Measurements from ENCODE around the gene BBS9.

The BBS9 gene

GRCh38 chr7:33562996-33563395, 433.6 kb downstream of the BBS9 start:
- DNase-seq = no peak

- DNase-seq = no peak
These were observed 434.3 kb downstream of the BBS9 start for GRCh38 chr7:33563651-33564050.

GRCh38 chr7:33578166-33578565, 448.8 kb downstream of the BBS9 start:
- DNase-seq = no peak

DNA sequence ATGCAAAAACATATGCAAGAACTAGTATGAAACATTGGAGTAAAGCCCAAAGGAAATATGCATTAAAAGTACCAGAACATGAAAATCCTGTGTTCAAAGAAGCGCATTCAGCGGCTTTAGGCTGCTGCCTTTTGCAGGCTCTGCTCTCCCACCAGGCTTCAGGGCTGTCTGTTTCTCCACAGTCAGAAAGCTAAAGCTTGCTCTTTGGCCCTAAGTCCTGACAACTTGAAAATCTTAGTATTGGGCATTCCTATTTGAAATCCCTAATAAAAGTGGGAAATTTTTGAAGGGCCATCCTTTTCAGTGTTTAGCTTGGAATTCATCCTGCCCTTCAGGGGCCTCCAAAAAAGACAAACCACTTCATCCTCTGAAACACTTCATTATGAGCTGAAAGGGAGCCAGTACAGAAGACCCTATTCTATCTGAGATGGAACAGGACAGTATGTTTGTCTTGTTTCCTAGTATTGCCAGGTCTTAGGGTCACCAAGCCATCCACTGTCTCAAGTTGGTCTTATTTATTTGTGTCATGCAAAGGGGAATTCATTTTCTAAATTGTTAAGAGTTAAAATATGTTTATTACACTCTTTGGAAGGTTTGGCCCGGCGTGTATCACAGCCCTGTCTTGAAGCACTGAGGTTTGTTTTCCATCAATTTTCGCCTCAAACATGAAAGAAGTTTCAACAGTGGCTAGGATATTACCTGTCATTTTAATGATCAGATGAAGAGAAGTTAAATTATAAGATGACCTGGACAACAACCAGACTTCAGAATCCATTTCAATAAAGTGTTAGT, 449.7 kb downstream of the BBS9 start:
- DNase-seq = no peak

DNA sequence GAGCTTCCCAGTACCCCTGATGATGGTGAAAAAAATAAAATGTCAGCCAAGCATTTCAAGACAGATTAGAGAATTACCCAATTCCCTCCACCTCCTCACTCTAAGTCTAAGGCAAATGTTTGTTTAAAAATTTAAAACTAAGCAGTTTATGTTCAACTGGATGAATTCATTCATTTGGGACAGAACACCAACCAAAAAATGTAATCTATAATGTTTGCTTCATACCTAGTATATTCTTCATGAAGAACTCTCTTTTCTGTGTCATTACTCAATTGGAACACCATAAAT, 450.3 kb downstream of the BBS9 start:
- no peak for DNase-seq

GRCh38 chr7:33581236-33581635, 451.9 kb downstream of the BBS9 start:
- DNase-seq = no peak

DNA sequence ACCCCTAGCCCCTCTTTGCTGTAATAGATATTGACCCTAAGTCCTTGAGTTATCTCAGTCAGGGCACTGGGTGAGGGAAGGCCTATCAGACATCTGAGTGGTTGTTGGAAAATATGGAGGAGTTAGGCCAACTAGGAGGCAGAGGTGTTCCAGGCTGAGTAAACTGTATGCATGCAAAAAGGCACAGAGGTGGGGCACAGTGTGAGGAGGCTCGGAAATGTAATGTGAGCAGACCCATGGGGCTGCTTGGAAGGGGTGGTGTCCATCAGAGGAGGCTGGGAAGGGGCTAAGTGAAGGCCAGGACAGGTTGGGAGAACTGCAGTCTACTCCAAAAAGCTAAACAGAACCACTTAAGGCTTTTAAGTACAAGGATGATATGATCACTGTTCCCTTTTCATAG, 452.7 kb downstream of the BBS9 start:
- no peak for DNase-seq

DNA sequence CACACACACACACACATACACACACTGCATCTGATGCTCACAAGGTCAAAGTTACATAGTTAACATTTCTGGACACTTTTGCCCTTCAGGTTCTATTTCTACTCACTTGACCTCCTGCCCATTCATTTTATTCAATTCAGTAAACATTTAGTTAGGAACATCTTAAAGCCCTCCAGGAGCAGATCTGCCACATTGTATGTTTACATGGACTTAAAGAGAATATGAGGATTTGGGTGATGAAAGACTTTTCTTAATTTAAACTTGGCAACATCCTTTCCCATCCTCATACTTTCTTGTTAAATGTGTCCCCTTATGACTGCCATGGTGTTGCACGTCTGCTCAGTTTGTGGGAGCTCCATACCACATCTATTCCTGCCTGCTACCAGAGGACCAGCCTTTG, 453.2 kb downstream of the BBS9 start:
- DNase-seq = no peak

DNA sequence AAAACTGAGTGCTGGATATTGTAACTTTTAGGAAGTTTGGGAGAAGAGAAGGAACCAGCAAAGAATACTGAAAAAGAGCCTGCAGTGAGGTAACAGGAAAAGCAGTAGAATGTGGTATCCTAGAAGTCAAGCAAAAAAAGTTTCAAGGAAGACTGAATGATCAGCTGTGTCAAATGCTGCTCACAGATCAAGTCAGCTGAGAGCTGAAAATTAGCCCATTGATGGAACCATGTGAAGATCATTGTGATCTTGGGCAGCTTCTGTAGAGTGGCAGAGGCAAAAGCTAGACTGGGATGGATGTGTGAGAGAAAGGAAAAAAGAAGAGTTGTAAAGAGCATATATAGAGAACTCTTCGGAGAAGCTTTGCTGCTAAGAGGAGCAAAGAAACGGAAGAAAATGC, 460.5 kb downstream of the BBS9 start:
- DNase-seq = no peak

DNA sequence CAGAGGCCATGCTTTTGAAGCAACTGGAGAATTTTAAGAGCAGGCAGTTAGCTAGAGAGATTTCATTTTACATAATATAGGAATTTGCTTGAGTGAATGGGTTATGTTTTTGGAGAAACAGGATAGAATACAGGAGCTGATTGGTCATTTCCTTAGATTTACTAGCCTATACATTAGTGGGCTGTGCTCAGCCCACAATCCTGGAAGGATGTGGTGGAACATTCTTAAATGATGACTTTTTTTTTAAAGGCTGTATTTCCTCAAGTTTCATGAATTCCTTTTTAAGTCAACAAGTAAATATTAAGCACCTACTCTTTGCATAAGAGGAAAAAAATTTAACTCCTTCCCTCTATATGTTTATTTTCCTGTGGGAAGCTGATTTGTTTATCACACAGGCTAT, 461.6 kb downstream of the BBS9 start:
- DNase-seq = no peak

DNA sequence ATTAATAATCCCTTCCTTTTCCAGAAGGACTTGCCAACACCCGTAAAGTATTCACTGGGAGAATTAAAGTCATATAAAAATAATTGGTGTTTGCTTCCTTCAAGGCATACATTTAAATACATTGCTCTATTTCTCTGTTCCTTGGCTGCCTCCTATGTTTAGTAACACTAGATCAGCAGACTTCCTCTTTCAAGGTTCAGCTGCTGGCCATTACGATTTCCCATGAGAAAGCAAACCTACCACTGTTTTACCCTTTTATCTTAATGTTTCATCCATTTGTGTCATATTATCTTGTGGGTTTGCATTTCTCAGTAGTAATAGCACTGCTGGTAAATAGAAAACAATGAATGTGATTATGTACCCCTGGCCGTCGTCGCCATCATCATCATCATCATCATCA, 462.1 kb downstream of the BBS9 start:
- no peak for DNase-seq

DNA sequence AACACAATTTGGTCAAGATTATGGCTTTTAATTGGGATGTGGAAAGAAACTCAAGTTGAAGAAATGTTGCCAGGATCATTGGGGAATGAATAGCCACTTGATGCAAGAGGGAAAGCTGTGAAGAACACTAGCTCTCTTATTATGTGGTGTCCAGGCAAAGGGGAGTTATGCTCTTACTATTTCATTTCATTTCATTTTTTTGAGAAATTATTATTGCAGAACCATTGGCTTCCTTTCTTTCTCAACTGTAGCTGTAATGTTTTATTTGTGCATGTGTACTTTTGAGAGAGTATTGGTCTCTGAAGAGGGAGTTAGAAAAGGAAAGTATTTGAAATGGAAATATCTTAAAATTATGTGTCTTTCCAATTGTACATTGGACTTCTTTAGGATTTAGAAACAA, 463.4 kb downstream of the BBS9 start:
- DNase-seq = no peak

DNA sequence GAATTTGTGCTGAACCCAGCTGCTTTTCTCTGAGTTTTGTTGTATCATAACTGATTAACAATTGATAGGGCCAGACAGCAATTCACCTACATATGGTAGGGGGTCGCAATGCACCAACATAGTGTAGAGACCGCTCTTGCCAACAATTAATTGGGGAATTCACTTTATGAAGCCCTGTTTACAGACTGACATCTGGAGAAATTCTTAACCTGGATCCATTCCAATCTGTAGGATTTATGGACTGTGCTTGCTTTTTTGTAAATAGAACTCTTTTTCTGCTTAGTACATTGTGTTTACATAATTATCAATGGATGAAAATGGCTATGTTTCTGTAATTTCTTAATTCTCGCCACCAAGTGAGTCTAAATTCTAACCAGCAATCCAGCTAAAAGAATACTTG, 464.2 kb downstream of the BBS9 start:
- no peak for DNase-seq

- no peak for DNase-seq
These were observed 467.3 kb downstream of the BBS9 start for GRCh38 chr7:33596686-33597085.

- DNase-seq = no peak
These were observed 467.8 kb downstream of the BBS9 start for GRCh38 chr7:33597181-33597580.

- no peak for DNase-seq
These were observed 471.7 kb downstream of the BBS9 start for GRCh38 chr7:33601101-33601500.

GRCh38 chr7:33601884-33602283, 472.5 kb downstream of the BBS9 start:
- no peak for DNase-seq

- no peak for DNase-seq
These were observed 474.7 kb downstream of the BBS9 start for GRCh38 chr7:33604056-33604455.

DNA sequence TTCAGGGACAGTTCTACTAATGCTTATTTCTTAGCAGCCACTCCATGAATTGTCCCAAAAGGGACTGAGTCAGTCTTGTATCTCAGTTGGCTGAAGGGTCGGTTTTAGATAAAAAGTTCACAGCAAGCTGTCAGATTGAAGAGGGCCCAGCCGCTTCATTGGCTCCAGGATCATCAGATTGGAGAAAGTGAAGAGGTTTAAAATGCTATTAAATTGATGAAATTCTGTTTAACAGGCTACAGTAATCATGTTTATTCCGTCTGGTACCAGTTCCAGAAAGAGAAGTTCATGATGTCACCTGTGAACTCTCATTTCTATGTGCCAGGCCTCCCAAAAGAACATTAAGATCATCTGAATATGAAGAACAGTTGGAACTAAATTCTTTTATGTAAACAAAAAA, 481.6 kb downstream of the BBS9 start:
- DNase-seq = no peak

DNA sequence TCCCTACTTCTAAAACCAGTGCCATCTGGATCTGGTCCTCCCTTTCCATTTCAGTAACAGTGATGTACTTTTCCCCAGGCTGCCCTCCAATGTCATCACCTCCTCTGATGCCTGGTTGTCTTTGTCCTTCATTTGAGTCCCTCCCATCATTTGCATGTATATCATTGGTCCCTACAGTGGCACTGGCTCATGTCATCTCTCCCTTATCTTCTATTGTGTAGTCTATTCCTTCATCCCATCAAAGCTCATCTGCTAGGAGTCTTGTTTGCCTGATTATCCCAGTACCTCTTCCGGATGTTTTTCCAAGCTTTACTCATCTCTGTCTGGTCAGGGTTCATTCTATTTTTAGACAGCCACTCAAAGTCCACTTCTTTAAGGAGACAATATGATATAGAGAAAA, 483.1 kb downstream of the BBS9 start:
- no peak for DNase-seq

DNA sequence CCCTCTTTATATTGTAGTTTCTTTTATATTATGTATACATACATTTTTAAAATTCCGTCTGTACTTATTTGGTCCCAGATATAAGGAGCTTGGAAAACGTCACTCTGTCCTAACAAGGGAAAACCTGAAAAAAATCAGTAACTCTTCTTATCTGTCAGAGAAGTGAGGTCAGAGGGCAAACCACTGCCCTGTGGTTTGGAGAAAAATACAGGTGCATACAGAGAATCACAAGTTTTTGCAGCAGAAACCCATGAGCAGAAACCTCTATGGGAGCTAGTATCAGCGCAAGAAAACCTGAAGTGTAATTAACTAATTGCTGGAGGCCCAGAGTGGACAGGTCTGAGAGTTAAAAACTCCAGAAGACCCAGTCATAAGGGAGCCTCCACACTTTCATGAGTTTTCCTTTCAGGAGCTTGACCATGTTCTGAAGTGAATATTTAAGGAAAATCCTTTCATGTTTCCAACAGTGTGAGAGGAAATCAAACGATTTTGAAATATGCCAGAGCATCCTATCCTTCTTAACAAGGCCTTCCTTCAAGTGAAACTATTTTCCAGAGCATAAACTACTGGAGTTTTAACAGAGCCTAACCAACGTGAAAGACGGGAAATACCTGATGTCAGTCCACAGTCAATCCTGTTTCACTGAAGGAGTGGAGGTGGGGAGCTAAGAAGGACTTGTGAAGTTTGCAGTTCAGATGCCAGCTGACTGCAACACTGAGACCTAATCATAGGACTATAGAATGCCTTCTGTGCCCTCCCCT, 485.2 kb downstream of the BBS9 start:
- no peak for DNase-seq

DNA sequence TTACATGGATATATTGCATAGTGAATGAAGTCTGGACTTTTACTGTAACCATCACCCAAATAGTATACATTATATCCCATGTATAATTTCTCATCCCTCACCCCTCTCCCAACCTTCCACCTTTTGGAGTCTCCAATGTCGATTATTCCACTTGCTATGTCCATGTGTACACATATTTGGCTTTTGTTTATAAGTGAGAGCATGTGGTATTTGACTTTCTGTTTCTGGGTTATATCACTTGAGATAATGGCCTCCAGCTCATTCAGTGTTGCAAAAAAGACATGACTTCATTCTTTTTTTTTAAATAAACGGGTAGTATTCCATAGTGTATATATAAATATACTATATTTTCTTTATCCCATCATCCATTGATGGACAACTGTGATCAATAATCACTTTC, 487.4 kb downstream of the BBS9 start:
- no peak for DNase-seq

DNA sequence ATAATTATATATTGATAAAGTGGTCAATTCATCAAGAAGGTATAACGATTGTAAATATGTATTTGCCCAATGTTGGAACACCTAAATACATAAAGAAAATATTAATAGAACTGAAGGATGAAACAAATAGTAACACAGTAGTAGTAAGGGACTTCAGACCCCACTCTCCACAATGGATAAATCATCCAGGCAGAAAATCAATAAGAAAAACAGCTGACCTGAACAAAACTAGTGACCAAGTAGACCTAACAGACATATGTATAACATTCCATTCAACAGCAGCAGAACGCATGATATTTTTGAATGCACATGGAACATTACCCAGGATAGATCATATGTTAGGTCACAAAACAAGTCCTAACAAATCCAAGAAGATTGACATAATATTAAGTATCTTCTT, 489.9 kb downstream of the BBS9 start:
- DNase-seq = no peak

DNA sequence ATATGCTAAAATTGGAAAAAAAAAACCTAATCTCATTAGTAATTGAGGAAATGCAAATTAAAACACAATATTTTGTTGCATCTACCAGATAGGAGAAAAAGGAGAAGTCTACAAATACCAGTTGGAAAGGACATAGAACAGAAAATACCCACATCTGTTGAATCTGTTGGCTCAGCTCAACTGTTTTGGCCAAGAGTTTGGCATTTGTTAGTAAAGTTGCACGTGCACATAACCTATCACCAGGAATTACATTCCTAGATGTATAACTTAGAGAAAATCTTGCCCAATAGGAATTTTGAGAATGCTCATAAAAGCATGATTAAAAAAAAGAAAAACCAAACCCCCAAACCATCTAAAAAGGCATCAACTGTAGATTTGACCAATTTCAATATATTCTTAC, 493.9 kb downstream of the BBS9 start:
- DNase-seq = no peak

DNA sequence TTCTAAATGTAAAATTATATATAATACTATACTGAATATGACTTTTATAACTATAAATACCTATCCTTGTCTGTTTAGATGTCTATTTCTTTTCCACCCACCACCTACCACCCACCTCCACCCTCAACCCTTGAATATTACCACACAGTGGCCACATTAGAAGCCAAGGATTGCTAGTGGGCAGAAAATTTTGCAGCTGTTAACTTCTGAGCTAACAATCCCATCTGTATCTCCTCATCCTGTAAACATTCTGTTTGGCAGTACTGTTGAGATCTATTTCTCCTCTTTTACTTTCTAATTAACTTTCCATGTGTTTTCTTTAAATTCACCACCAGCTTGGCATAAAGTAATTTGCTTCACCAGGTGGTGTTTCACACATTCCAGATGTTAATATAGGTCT, 494.9 kb downstream of the BBS9 start:
- DNase-seq = no peak

All from hippocampal formation (tissue), 2 donors.